HEK293 (cell line): ENCODE data around the gene POU2F2.

ENCODE experiments used
- CTCF ChIA-PET: fragments of 350-600 bp; formaldehyde crosslinking; extraction: SDS; loops from one replicate; lab custom pipeline; 2021; ENCODE audit warnings: antibody characterized with exemption; lab: Yijun Ruan, JAX
- POLR2A ChIA-PET: fragments of 300-600 bp; formaldehyde crosslinking; extraction: SDS; loops from one replicate; lab custom pipeline; 2020; ENCODE audit warnings: antibody characterized with exemption, inconsistent platforms; lab: Yijun Ruan, JAX
- H3K27ac ChIP-seq: fragments of 200-500 bp; sonication (Bioruptor generic); 2 replicates; pipeline ENCODE4 v1.5.1; 2014; ENCODE audit warnings: low read depth, low read length, control low read depth, inconsistent platforms; ENCODE audit errors: extremely low read depth
- H3K36me3 ChIP-seq, 2 experiments: fragments of 200-500 bp in 1 of 2; sonication (Bioruptor generic) in 1 of 2; 1 replicate in 1 of 2; 2 replicates in 1 of 2; pipeline ENCODE4 v1.5.1; 2014 to 2017; ENCODE audit warnings: inconsistent platforms in 2 of 2, low read length in 2 of 2; ENCODE audit not compliant: control insufficient read depth in 2 of 2, insufficient read depth in 1 of 2
- H3K4me1 ChIP-seq: fragments of 200-500 bp; sonication (Bioruptor generic); 2 replicates; pipeline ENCODE4 v1.5.1; 2014; ENCODE audit warnings: mild to moderate bottlenecking, low read length, inconsistent platforms; ENCODE audit not compliant: control insufficient read depth, insufficient read depth
- H3K4me3 ChIP-seq: 2 replicates; pipeline ENCODE4 v1.5.1; 2011; ENCODE audit warnings: low read depth, mild to moderate bottlenecking, control low read depth, low read length, moderate library complexity
- H3K9me3 ChIP-seq: fragments of 200-500 bp; sonication (Bioruptor generic); 2 replicates; pipeline ENCODE4 v1.5.1; 2014; ENCODE audit warnings: low read depth, low read length, inconsistent platforms; ENCODE audit not compliant: control insufficient read depth, insufficient read depth
- MYNN ChIP-seq: fragments of 450-650 bp; formaldehyde crosslinking; IDR thresholded peaks from 2 replicates; pipeline ENCODE4 v1.5.1; 2016; ENCODE audit warnings: missing biosample characterization, missing genetic modification characterization, borderline replicate concordance
- TCF7L2 ChIP-seq: IDR thresholded peaks from 2 replicates; pipeline ENCODE4 v1.6.1; 2011; ENCODE audit warnings: low read depth, mild to moderate bottlenecking, inconsistent platforms, low read length, moderate library complexity, borderline replicate concordance
- YY2 ChIP-seq: fragments of 450-650 bp; formaldehyde crosslinking; IDR thresholded peaks from 2 replicates; pipeline ENCODE4 v1.5.1; 2016; ENCODE audit warnings: missing biosample characterization, missing genetic modification characterization
- ZBTB1 ChIP-seq: fragments of 450-650 bp; formaldehyde crosslinking; IDR thresholded peaks from 2 replicates; pipeline ENCODE4 v1.5.1; 2016; ENCODE audit warnings: missing biosample characterization, missing genetic modification characterization
- ZBTB48 ChIP-seq: fragments of 450-650 bp; formaldehyde crosslinking; IDR thresholded peaks from 2 replicates; pipeline ENCODE4 v1.5.1; 2016; ENCODE audit warnings: missing biosample characterization, missing genetic modification characterization
- ZNF157 ChIP-seq: fragments of 450-650 bp; formaldehyde crosslinking; IDR thresholded peaks from 2 replicates; pipeline ENCODE4 v1.5.1; 2016; ENCODE audit warnings: missing biosample characterization, missing genetic modification characterization
- ZNF174 ChIP-seq: fragments of 450-650 bp; formaldehyde crosslinking; IDR thresholded peaks from 2 replicates; pipeline ENCODE4 v1.5.0; 2017; ENCODE audit warnings: missing biosample characterization, mild to moderate bottlenecking, missing genetic modification characterization
- ZNF175 ChIP-seq: fragments of 450-650 bp; formaldehyde crosslinking; IDR thresholded peaks from 2 replicates; pipeline ENCODE4 v1.5.1; 2016; ENCODE audit warnings: missing biosample characterization, missing genetic modification characterization
- ZNF23 ChIP-seq: fragments of 450-650 bp; formaldehyde crosslinking; IDR thresholded peaks from 2 replicates; pipeline ENCODE4 v1.5.1; 2016; ENCODE audit warnings: missing biosample characterization, missing genetic modification characterization, borderline replicate concordance
- ZNF266 ChIP-seq: fragments of 450-650 bp; formaldehyde crosslinking; IDR thresholded peaks from 2 replicates; pipeline ENCODE4 v1.5.1; 2016; ENCODE audit warnings: missing biosample characterization, missing genetic modification characterization, low read depth
- ZNF311 ChIP-seq: fragments of 450-650 bp; formaldehyde crosslinking; IDR thresholded peaks from 2 replicates; pipeline ENCODE4 v1.5.1; 2017; ENCODE audit warnings: missing biosample characterization, missing genetic modification characterization, borderline replicate concordance
- ZNF473 ChIP-seq: fragments of 450-650 bp; formaldehyde crosslinking; IDR thresholded peaks from 2 replicates; pipeline ENCODE4 v1.5.1; 2017; ENCODE audit warnings: missing biosample characterization, missing genetic modification characterization
- ZNF558 ChIP-seq: fragments of 450-650 bp; formaldehyde crosslinking; IDR thresholded peaks from 2 replicates; pipeline ENCODE4 v1.5.1; 2016; ENCODE audit warnings: missing biosample characterization, missing genetic modification characterization
- ZNF585B ChIP-seq: fragments of 450-650 bp; formaldehyde crosslinking; IDR thresholded peaks from 2 replicates; pipeline ENCODE4 v1.5.1; 2016; ENCODE audit warnings: missing biosample characterization, missing genetic modification characterization
- ZSCAN30 ChIP-seq: fragments of 450-650 bp; IDR thresholded peaks from 2 replicates; pipeline ENCODE4 v1.5.1; 2018; ENCODE audit warnings: missing biosample characterization, mild to moderate bottlenecking, missing genetic modification characterization, moderate library complexity
- TF ChIP-seq, protein P1 (sequence below): fragments of 450-650 bp; formaldehyde crosslinking; conservative IDR thresholded peaks from 2 replicates; pipeline ENCODE4 v1.5.1; 2016; ENCODE audit warnings: low read depth, missing biosample characterization, missing genetic modification characterization
- TF ChIP-seq, protein P2 (sequence below): fragments of 450-650 bp; formaldehyde crosslinking; IDR thresholded peaks from 2 replicates; pipeline ENCODE4 v1.5.1; 2017; ENCODE audit warnings: missing biosample characterization, missing genetic modification characterization
- TF ChIP-seq, protein P3 (sequence below): fragments of 450-650 bp; formaldehyde crosslinking; IDR thresholded peaks from 2 replicates; pipeline ENCODE4 v1.5.1; 2016; ENCODE audit warnings: missing biosample characterization, missing genetic modification characterization
- TF ChIP-seq, protein P4 (sequence below): fragments of 450-650 bp; formaldehyde crosslinking; IDR thresholded peaks from 2 replicates; pipeline ENCODE4 v1.5.1; 2016; ENCODE audit warnings: missing biosample characterization, missing genetic modification characterization
- TF ChIP-seq, protein P5 (sequence below): fragments of 450-650 bp; formaldehyde crosslinking; IDR thresholded peaks from 2 replicates; pipeline ENCODE4 v1.5.1; 2016; ENCODE audit warnings: missing biosample characterization, missing genetic modification characterization, borderline replicate concordance

The POU2F2 gene

DNA sequence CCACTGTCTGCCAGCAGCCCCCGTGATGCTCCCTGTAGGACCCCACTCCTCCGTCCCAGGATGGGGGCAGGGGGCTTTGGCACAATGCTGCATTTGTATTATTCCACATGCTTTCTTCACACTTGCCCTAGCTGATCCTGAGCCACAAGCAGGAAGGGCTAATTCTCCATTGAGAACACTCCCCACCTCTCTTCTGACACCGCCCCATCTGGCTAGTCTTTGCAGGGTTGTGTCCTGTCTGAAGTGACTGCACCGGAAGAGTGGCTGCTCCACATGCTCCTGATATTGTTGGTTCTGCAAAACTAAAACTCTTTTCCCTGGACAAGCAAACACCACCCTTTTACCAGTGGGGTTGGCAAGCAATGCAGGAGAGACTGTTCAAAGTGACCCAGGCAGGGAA is 38.3 kb downstream of the POU2F2 start:
- ChIA-PET CTCF (interaction anchor here (0.6 to 4.7 kb wide), 12 partner anchors 8 to 387 kb away, joined by 3 to 39 read pairs (median 4); no protein-coding TSS in a partner anchor), POLR2A (no interaction called here)
- Histone ChIP-seq H3K4me1 (no peaks in the 10 kb centered on the region), H3K4me3 (no peak overlapping the region), H3K36me3 (no peaks in the 10 kb centered on the region; a peak in 1 of 3 replicates), H3K27ac (no peak overlapping the region), H3K9me3 (no peaks in the 10 kb centered on the region)
- TF ChIP-seq, protein P1, sequence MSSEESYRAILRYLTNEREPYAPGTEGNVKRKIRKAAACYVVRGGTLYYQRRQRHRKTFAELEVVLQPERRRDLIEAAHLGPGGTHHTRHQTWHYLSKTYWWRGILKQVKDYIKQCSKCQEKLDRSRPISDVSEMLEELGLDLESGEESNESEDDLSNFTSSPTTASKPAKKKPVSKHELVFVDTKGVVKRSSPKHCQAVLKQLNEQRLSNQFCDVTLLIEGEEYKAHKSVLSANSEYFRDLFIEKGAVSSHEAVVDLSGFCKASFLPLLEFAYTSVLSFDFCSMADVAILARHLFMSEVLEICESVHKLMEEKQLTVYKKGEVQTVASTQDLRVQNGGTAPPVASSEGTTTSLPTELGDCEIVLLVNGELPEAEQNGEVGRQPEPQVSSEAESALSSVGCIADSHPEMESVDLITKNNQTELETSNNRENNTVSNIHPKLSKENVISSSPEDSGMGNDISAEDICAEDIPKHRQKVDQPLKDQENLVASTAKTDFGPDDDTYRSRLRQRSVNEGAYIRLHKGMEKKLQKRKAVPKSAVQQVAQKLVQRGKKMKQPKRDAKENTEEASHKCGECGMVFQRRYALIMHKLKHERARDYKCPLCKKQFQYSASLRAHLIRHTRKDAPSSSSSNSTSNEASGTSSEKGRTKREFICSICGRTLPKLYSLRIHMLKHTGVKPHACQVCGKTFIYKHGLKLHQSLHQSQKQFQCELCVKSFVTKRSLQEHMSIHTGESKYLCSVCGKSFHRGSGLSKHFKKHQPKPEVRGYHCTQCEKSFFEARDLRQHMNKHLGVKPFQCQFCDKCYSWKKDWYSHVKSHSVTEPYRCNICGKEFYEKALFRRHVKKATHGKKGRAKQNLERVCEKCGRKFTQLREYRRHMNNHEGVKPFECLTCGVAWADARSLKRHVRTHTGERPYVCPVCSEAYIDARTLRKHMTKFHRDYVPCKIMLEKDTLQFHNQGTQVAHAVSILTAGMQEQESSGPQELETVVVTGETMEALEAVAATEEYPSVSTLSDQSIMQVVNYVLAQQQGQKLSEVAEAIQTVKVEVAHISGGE (tag by site-specific recombination), result no peak
- TF ChIP-seq ZNF311 (tag by site-specific recombination), result no peak
- TF ChIP-seq, protein P2, sequence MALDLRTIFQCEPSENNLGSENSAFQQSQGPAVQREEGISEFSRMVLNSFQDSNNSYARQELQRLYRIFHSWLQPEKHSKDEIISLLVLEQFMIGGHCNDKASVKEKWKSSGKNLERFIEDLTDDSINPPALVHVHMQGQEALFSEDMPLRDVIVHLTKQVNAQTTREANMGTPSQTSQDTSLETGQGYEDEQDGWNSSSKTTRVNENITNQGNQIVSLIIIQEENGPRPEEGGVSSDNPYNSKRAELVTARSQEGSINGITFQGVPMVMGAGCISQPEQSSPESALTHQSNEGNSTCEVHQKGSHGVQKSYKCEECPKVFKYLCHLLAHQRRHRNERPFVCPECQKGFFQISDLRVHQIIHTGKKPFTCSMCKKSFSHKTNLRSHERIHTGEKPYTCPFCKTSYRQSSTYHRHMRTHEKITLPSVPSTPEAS (tag by site-specific recombination), result no peak
- TF ChIP-seq, protein P3, sequence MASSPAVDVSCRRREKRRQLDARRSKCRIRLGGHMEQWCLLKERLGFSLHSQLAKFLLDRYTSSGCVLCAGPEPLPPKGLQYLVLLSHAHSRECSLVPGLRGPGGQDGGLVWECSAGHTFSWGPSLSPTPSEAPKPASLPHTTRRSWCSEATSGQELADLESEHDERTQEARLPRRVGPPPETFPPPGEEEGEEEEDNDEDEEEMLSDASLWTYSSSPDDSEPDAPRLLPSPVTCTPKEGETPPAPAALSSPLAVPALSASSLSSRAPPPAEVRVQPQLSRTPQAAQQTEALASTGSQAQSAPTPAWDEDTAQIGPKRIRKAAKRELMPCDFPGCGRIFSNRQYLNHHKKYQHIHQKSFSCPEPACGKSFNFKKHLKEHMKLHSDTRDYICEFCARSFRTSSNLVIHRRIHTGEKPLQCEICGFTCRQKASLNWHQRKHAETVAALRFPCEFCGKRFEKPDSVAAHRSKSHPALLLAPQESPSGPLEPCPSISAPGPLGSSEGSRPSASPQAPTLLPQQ (tag by site-specific recombination), result no peak
- no peak for TF ChIP-seq YY2
- TF ChIP-seq ZNF175 (tag by site-specific recombination), result no peak
- no peak for TF ChIP-seq MYNN (tag by site-specific recombination)
- TF ChIP-seq, protein P4, sequence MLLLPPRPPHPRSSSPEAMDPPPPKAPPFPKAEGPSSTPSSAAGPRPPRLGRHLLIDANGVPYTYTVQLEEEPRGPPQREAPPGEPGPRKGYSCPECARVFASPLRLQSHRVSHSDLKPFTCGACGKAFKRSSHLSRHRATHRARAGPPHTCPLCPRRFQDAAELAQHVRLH (tag by site-specific recombination), result no peak
- no peak for TF ChIP-seq ZNF473 (tag by site-specific recombination)
- TF ChIP-seq ZNF585B, result no peak
- no peak for TF ChIP-seq ZBTB48
- no peak for TF ChIP-seq ZNF174 (tag by site-specific recombination)
- no peak for TF ChIP-seq ZNF558 (tag by site-specific recombination)
- TF ChIP-seq, protein P5, sequence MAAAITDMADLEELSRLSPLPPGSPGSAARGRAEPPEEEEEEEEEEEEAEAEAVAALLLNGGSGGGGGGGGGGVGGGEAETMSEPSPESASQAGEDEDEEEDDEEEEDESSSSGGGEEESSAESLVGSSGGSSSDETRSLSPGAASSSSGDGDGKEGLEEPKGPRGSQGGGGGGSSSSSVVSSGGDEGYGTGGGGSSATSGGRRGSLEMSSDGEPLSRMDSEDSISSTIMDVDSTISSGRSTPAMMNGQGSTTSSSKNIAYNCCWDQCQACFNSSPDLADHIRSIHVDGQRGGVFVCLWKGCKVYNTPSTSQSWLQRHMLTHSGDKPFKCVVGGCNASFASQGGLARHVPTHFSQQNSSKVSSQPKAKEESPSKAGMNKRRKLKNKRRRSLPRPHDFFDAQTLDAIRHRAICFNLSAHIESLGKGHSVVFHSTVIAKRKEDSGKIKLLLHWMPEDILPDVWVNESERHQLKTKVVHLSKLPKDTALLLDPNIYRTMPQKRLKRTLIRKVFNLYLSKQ (tag by site-specific recombination), result no peak
- no peak for TF ChIP-seq ZNF157
- TF ChIP-seq ZBTB1 (tag by site-specific recombination), result no peak
- TF ChIP-seq TCF7L2, result no peak
- no peak for TF ChIP-seq ZSCAN30 (tag by site-specific recombination)
- no peak for TF ChIP-seq ZNF266 (tag by site-specific recombination)
- TF ChIP-seq ZNF23 (tag by site-specific recombination), result no peak
